Measurements from ENCODE around the gene COL23A1.
A peak's percentile ranks its signal among the peaks of the same experiment; 100 is the strongest.
"Not testable (repeated sequence)": the region's sequence is repeated elsewhere in the genome, so short reads cannot be mapped to it uniquely, and the experiment has no call there.

COL23A1 gene

DNA sequence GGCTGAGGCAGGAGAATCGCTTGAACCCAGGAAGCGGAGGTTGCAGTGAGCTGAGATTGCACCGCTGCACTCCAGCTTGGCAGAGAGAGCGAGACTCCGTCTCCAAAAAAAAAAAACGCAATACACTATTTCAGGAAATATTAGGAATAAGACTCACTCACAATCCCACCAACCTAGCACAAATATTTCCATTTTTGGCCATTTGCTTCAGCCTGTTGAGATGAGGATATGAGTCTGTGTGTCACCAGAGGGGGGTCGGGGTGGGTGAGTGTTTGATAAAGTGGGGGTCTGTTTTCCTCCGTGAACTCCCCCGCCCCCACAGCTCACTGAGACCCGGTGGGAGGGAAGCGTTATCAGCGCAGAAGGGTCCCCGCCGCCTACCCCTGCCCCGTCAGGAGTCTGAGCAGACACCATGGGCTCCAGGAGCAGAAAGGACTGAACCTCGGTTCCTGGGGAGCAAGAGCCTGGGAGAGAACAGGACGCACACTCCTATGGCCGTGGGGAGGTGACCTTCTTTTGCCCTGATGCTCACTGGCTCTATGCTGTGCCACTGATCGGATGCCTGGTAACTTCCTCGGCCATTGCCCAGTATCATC, 203.8 kb downstream of the COL23A1 start:
- no peak for DNase-seq

DNA sequence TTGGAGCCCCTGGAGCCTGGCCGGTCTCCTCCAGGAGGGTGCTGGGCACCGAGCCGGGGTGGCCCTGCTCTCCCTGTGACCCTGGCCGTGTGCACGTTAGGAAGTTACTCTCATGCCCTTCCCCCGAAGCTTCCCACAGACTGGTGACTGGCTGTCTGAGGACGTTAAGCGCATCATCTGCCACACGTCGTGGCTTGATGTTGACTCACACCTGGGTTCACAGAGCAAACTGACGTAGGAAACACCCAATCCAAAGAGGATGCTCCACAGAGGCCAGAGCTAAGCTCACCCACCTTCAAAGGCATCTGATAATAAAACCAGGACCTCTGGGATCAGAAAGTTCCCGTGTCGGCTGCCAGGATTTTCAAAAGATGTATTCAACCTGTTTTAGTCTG, 204.7 kb downstream of the COL23A1 start:
- peak; percentile 58 for DNase-seq

DNA sequence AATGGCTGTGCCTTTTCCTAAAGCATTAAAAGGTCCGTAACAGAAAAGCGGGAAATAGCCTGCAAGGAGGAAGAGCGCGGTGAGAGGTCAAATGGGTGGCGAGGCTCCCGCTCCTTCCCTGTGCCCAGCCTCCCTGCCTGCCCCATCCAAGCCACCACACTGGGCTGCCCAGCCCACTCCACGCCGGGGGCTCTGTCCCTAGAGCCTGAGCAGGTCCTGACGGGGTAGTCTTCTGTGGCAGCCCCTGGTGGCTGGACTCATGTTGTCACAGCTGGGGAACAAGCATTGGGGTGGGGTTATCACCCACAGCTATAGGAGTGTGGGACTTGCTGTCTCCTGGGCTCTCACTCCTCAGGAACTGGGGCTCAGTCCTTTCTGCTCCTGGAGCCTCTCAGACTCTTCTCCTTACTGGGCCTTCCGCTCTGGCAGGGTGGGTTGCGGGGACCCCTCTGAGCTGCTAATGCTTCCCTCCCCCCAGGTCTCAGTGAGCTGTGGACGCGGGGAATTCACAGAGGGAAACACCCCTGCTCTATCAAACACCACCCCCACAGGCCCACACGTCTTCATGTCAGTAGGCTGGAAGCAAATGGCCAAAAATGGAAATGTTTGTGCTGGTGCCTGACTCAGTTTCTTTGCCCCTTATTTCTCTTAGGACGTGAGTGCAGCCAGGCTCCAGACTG, 205.2 kb downstream of the COL23A1 start:
- no peak for DNase-seq

DNA sequence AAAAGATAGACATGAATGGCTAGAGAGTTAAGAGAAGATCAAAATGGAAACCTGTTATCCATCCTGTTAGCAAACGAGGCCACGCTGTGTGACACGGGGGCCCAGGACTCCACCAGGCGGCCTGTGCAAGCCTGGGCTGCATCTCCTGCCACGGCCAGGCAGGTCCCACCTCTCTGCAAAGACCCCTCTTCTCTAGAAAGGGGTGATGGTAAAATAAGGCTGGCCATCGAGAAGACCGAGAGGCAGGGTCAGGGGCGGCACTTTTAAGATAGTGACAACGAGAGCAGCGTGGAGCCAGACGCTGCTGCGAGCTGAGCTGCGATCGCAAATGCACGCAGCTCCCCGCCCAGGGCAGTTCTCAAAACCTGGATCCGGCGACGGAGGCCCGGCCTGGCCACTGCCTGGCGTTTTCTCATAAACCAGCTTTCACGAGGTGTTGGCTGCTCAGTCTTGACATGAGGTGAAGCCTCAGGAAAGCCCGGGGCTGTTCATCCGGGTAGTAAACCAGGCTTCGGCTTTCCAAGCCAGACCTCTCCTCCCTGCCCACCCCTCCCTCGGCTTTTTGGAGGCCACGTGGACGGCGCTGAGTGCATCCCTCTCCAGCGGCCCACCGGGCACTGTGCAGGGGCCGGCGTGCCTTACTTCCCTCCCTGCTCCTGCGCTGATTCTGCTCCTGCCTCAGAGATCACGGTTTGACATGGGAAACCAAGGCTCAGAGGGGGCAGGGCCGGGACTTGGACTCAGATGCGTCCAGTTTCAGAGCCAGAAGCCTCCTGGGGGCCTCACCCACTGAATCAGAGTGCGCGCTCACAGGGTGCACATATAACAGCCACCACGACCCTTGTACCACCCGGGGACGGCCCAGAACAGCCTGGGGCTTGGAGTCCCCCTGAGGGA, 206.0 kb downstream of the COL23A1 start:
- DNase-seq = no peak

DNA sequence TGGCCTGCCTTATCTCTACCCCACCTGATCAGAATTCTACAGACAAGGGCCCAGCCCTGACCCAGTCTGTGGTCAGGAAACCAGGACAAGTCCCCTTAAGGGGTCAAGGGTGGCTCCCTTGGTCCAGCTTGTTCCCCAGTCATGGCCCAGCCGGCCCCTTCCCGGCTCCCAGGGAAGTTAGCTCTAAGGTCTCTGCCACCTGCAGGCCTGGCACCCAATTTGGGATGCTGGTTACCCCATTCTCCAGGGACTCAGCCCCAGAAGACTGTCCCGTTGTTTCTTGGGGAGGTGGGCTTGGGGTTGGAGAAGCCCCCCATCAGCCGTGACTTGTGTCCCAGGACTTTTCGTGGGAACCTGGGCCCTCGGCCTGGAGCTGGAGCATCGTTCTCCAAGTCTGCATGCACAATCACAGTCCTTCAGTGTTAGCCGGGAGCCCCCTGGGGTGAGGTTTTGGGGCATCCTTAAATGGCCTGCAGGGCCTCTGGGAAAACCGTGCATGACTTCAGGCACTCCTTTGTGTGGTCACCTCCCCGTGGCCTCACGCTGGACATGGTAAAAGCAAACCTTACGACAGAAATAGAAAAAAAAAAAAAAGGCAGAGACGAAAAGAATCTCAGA, 206.8 kb downstream of the COL23A1 start:
- DNase-seq = no peak

DNA sequence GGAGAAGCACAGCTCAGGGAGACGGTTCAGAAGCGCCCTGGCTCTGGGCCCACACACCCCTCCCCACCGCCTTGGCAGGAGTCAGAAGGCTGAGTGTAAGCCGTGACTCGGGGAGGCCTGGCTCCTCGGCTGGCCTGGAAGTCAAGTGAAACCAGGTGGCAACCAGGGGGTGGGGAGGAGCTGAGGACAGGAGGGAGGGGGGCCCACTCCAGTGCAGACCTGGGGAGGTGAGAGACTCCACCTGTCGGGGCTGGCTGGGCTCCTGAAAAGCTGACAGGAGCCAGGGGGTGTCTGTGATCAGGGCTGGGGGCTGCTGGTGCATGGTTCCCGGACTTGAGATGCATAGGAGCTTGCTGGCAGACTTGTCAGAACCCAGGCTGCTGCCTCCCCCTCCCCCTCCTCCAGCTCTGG, 207.4 kb downstream of the COL23A1 start:
- DNase-seq = no peak

DNA sequence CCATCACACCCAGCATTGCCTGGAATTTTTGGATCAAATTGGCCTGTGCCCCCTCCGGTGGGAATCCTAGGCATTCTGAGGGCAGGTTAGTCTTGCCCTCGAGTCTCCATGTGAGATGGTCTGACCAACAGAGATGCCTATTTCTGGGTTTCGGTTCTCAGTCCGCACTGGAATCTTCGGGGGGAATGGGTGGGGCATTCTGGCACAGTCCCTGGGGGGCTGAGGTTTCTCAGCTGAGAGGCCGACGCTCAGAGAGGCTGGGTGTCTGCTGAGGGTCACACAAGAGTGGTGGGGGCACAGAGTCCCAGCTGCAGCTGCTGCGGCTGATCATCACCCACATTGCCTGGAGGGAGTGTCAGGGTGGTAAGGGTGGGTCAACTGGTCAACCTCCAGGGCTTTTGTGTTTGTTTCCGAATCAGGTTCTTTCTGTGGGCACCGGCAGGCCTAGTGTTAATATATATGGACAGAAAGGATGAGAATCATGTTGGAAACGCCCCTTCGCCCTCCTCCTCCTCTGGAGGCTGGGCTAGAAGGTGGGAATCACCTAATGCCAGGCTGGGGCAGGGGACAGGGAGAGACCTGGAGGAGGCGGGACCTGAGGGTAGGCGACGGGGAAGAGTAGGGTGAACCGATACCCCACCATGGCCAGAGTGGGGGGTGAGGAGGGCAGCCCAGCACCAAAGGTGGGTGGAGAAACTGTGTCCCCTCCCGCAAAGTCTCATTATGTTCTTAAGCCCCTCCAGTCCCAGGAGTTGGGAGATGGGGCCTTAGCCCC, 208.1 kb downstream of the COL23A1 start:
- no peak for DNase-seq

DNA sequence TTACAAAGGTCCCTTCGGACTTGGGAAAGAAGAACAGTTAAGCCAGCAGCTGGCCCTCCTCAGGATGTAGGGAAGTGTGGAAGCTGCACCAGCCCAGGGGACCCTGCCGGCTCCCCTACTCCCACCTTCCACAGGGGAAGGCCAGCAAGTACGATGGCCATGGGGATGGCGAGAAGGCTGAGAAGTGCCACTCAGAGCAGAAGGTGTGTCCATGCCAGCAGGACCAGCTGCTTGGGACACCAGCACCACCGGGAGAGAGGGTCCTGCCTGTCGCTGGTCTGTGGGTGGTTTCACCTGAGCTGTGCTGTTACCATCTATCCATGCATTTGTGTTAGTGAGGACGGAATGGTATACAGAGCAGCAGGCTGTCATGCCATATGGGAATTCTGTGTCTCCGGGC, 209.0 kb downstream of the COL23A1 start:
- DNase-seq = no peak

DNA sequence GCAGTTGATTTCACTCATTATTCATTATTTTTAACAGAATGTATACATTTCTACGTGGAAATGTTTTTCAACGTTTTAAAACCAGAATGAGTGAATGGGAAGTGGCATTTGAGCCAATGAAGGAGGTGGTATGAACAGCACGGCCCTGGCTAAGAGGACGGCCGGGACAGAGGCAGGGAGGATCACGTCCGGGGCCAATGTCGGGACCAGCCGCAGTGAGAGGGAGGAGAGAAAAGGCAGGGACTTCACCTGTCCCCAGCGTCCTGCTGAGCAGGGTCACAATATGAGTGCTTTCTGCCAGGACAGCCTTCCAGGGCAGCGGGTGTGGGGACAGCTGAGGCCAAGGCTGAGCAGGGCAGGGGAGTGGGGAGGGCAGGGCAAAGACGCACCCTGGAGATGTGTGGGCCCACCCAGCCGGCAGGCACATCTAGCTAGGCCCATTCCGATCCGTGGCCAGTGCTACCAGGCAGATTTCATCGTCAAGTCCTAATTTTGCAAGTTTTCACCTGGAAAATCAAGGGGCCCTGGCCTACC, 209.6 kb downstream of the COL23A1 start:
- DNase-seq = no peak

DNA sequence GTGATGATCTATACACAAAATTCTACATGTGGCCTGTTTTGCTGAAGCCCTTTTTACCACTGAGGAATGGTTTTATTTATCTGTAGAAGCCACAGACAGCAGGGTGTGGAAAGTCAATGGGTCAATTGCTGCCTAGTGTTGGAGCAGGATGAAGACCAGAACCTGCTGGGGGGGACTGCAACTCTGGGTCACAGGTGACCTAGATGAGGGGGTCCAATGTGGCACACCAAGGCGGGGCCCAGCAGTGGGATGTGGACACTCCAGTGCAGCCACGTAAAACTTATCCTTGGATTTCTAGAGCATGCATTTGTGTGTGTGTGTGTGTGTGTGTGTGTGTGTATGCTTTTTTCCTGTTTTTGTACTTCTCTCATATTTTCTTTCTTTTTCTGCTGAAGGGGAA, 210.1 kb downstream of the COL23A1 start:
- no peak for DNase-seq

DNA sequence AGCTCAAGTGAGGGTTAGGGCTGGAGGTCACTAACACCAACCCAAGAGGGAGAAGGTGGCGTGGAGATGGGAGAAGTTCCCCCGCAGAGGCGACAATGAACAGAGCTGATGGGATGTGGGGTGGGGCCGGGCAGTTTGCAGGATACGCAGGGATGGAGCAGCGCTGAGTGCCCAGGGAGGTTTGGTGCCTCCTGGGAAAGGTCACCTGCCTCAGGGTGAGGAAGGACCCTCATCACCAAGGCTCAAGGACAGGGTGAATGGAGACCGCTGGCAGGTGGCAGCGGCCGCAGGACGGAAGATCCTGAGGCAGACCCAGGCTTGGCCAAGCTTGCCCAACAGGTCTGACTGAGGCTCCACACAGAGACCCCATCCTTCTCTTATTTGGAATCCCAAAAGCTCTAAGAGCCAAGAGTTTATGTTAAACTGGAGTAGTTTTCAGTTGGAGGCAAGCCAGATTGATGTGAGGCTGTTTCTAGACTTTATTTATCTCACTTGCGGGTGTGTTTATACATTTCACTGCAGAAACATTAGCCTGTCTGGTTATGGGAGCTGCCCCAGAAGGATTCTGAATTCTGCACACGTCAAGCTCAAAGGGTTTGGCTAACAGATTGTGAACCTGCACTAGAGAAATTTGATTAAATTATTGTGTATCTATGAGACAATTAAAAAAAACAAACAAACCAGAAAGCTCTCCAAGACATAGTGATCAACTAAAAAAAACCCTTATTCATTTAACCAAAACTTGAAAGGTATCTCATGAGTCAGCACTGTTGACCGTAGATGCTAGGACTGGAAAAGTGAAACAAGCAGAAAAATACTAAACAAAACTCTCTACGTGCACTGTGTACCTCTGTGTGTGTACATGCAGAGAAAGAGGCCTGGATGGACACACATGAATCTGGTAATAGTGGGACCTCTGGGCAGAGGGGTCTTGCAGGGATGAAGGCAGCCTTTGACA, 211.4 kb downstream of the COL23A1 start:
- no peak for DNase-seq

DNA sequence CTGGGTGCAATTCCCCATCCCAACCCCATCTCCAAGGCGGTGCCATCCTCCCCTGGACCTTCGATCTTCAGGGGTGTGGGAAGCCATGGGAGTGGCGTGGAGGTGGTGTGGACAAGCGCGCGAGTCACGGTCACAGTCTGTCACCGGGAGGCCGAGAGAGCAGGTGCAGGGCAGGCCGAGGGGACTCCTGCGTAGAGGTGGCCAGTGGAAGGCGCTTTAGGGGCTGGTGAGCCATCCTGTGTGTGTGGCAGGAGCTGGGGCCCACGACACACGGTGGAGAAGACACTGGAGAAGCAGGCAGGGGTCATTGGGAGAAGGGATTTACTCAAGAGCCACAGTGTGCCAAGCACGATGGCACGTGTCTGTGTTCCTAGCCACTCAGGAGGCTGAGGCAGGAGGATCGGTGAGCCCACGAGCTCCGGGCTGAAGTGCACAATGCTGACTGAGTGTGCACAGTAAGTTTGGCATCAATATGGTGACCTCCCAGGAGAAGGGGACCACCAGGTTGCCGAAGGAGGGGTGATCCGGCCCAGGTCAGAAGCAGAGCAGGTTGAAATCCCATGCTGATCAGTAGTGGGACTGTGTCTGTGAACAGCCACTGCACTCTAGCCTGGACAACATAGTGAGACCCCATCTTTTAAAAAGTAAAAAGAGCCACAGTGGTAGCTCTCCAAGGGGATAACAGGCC, 212.5 kb downstream of the COL23A1 start:
- no peak for DNase-seq

DNA sequence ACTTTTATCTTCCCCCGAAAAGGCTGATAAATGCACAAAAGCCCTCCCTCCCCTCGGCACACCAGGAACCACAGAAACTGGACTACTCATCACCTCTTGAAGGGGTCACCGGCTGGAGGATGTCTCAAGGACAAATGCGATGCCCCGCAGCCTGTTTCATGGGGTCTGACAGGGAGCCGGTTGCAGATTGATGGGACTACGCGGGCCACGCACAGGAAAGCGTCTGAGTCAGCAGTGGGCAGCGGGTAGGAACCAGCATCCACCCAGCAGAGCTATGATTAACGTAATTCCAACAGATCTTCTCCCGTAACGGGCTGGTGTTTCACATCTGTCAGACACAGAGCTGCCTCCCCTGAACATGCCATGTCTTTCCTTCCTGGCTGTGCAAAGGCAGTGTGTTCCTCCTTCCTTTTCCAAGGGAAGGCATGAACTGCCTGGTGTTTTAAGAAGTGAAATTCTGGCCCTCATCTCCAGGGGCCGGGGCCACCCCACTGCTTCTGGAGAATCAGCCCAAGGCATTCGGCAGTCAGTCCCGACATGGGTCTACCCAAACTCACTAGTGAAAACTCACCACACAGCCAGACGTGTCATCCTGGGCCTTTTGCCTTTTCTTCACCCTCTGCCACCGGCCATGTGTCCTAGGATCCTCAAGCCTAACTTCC, 213.1 kb downstream of the COL23A1 start:
- DNase-seq = peak; percentile 63

DNA sequence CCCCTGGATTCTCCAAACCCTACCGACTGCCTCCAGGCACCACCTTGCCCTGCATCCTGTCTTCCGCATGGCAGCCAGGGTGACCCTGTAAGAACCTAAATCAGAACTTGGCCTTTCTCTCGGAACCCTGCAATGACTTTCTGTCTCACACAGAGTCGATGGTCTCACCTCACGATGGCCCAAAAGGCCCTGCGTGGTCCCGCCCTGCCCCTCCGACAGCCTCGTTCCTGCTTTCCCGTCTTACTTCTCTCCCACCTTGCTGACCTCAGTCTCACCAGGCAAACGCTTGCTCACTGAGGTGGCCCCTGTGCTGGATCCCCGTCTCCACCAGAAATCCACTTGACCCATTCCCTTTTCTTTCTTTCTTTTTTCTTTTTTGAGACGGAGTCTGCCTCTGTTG, 214.8 kb downstream of the COL23A1 start:
- no peak for DNase-seq

DNA sequence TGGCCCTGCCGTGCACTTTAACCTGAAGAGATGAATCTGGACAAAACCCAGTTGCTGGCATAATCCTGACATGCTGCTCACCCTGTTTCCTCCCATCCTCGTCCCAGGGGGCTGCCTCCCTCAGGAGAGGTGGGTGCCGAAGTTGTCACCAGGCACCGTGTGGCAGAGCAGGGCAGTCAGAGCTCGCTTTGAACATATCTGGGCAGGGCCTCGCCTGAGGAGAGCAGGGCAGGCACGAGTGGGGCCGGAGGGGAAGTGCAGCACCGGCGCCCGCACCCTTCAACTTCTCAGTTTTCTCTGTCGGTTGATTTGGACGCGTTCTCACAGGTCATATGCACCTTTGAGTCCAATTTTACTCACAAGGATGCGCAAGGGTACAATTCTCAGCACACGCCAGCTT, 216.5 kb downstream of the COL23A1 start:
- DNase-seq = no peak

DNA sequence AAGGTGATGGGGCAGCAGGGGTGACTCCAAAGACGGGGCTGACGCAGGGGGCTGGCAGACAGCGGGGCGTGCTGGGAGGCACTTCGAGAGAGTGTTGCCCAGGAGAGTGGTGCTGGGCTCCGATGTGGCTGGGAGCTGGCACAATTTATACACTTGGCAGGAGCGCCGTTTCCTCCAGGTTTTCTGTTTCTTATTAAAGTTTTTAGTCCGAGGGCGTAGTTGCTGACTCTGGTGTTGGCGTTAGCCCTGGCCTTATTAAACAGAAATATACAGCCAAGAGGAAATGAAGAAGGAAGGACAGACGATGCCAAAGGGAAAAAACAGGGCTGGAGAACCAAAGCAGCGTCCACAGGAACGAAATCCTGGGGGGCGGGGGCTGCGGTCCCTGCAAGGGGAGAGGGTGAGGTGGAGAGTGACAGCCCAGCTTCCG, 218.0 kb downstream of the COL23A1 start:
- no peak for DNase-seq

DNA sequence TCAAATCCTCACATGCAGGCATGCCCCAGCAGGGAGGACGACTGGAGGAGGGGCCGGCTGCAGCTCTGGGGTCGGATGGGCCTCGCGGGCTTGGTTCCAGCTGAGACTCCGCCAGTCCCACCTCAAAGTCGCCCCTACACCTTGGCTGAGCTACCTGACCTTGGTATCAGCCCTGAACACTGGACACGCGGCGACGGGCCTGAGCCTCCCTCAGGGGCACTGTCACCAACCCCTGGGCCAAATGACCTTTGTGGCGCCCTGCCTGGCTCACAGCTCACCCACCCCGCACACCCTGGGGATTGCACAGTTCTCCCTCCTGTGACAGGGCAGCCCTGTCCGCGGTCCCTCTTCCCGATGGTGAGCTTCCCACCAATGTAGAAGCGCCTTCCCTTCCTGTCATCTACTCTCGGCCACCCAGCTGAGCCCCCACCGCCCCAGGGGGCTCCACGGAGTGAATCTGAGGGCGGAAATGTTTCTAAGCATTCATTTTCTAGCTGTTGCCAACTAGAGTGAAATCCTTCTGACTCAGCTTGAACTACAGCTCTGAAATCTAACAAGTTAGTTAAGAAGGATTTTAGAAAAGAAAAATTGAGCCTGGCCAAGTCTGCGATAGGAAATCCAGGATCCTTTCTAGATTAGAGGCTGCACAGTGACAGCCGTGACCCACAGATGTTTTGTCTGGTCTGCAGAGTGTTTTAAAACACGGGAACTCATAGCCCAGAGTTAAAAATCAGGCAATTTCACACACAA, 218.7 kb downstream of the COL23A1 start:
- no peak for DNase-seq

DNA sequence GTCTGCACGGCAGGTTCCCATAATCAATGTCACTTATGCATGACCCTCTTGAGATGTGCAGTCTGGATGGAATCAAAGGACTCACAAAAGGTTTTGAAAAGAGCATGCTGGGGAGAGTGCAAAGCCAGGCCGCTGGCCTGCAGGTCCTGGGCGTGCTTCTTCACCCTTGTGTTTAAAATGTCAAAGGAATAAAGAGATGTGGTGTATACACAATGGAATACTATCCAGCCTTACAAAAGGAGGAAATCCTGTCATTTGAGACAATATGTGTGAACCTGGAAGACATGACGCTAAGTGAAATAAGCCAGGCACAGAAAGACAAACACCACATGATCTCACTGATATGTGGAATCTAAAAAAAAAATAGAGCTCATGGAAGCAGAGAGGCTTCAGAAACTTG, 220.1 kb downstream of the COL23A1 start:
- no peak for DNase-seq

DNA sequence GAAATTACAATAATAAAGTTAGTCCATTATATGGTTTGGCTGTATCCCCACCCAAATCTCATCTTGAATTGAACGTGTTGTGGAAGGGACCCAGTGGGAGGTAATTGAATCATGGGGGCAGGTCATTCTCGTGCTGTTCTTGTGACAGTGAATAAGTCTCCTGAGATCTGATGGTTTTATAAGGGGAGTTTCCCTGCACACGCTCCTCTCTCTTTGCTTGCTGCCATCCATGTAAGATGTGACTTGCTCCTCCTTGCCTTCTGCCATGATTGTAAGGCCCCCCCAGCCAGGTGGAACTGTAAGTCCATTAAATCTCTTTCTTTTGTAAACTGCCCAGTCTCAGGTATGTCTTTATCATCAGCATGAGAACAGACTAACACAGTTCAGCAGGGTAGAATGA, 220.7 kb downstream of the COL23A1 start:
- DNase-seq = not testable (repeated sequence)
